ENCODE measurements around the gene FBXL4. TPM values are rescaled to one million over a fixed set of nuclear protein-coding genes. Genes with fewer than 3 reads are reported as not detected.
A peak's percentile ranks its signal among the peaks of the same experiment; 100 is the strongest.

The FBXL4 gene
- total and polyA plus RNA-seq, 2 of the 8 experiments (the other 6 are each of a cell fraction or from before 2014, with no cell fraction given), result 6.9 to 13.8 TPM

- no peaks in the 10 kb centered on the region for H3K79me1 ChIP-seq (ENCODE audit: low read depth, low read length)
- no peaks in the 10 kb centered on the region for H3K36me3 ChIP-seq (ENCODE audit: control insufficient read depth in 2 of 4, insufficient read depth in 4 of 4, low read length in 3 of 4)
- FAIRE-seq, result no peak
- H4K8ac ChIP-seq (ENCODE audit: extremely low read depth, insufficient read depth, low read length), result no peak overlapping the region
- H3K9ac ChIP-seq (replicated peaks in 1 of 4; ENCODE audit: extremely low read depth in 1 of 4, low read depth in 3 of 4, low read length in 3 of 4), result no peak overlapping the region
- H3K23ac ChIP-seq (ENCODE audit: insufficient read length), result no peak overlapping the region
- H3K9me3 ChIP-seq (ENCODE audit: insufficient read depth in 2 of 2, low read depth in 1 of 2, low read length in 1 of 2), result no peaks in the 10 kb centered on the region
- DNase-seq (ENCODE audit: low read depth in 1 of 2, low spot score in 2 of 2), result no peak
- no peak overlapping the region for H3K18ac ChIP-seq (ENCODE audit: extremely low read depth, low read length)
- no peaks in the 10 kb centered on the region; a peak in 1 of 7 replicates for H3K4me1 ChIP-seq (replicated peaks in 1 of 4; ENCODE audit: control insufficient read depth in 3 of 4, insufficient read depth in 4 of 4, low read length in 3 of 4)
- 0 out of 2 replicates have a peak overlapping the region, but pooled peaks have one; percentile 11 for H2BK12ac ChIP-seq (ENCODE audit: low read depth, low read length)
- no peak overlapping the region for H3K4me3 ChIP-seq (ENCODE audit: extremely low read depth in 1 of 4, insufficient read depth in 2 of 4, low read depth in 3 of 4, low read length in 4 of 4)
- H3K14ac ChIP-seq (ENCODE audit: insufficient read length), result no peak overlapping the region
- H4K5ac ChIP-seq (ENCODE audit: insufficient read length, low read depth, low read length), result no peak overlapping the region
- TF ChIP-seq KDM4A (IDR thresholded peaks at IDR 0.05; ENCODE audit: low read depth, low read length, severe bottlenecking) (no peak), SP1 (IDR thresholded peaks at IDR 0.05; ENCODE audit: low read depth, low read length) (no peak), GABPA (IDR thresholded peaks at IDR 0.05; ENCODE audit: borderline replicate concordance, insufficient read depth, low read length) (no peak), HDAC2 (IDR thresholded peaks at IDR 0.05; ENCODE audit: borderline replicate concordance in 1 of 2, low read depth in 2 of 2, low read length in 2 of 2) (no peak), HDAC6 (IDR thresholded peaks at IDR 0.05; ENCODE audit: low read depth, low read length) (no peak), SRF (IDR thresholded peaks at IDR 0.05; ENCODE audit: low read depth, low read length) (no peak), KDM5A (IDR thresholded peaks at IDR 0.05; ENCODE audit: low read length) (no peak), TAF1 (IDR thresholded peaks at IDR 0.05; ENCODE audit: low read depth, low read length) (no peak), POLR2A (IDR thresholded peaks at IDR 0.05; ENCODE audit: control extremely low read depth in 1 of 2, low read depth in 2 of 2, low read length in 2 of 2) (no peak)
- no peaks in the 10 kb centered on the region for H3K23me2 ChIP-seq (ENCODE audit: low read depth, low read length)
- H2BK20ac ChIP-seq (ENCODE audit: low read length), result no peak overlapping the region
- peak overlapping the region; percentile 72 for H2AFZ ChIP-seq (ENCODE audit: low read length)
- H4K91ac ChIP-seq (replicated peaks; ENCODE audit: insufficient read length, low read length), result no peak overlapping the region
- no peak overlapping the region for H3K56ac ChIP-seq (replicated peaks; ENCODE audit: insufficient read length, low read depth, low read length)
- H3K79me2 ChIP-seq (ENCODE audit: control insufficient read depth in 1 of 2, insufficient read depth in 2 of 2, low read length in 2 of 2), result no peaks in the 10 kb centered on the region
- H4K20me1 ChIP-seq (replicated peaks in 1 of 2; ENCODE audit: control insufficient read depth in 1 of 2, insufficient read depth in 2 of 2, low read length in 2 of 2), result no peaks in the 10 kb centered on the region
- no peak overlapping the region for H2BK120ac ChIP-seq (replicated peaks; ENCODE audit: low read depth, low read length)
- POLR2A ChIA-PET (ENCODE audit: partially characterized antibody), result no interaction called here
- H3K27ac ChIP-seq (ENCODE audit: low read depth, low read length), result no peak overlapping the region
- no peak overlapping the region; a peak in 1 of 4 replicates for H3K4me2 ChIP-seq (ENCODE audit: insufficient read depth in 1 of 2, low read depth in 2 of 2, low read length in 2 of 2)
- H3K4ac ChIP-seq (replicated peaks; ENCODE audit: insufficient read length, low read depth, low read length), result no peak overlapping the region
- H2BK15ac ChIP-seq (ENCODE audit: low read length), result no peak overlapping the region
- CTCF ChIA-PET (ENCODE audit: partially characterized antibody), result interaction anchor here (0.6 to 1.3 kb wide), 2 partner anchors 9 to 1424 kb away, joined by 3 to 5 read pairs; no protein-coding TSS in a partner anchor
- no peak overlapping the region for H2AK5ac ChIP-seq (ENCODE audit: low read depth, low read length)
- H2BK5ac ChIP-seq (ENCODE audit: low read depth, low read length), result no peak overlapping the region
- no peaks in the 10 kb centered on the region for H3K27me3 ChIP-seq (replicated peaks in 1 of 4; ENCODE audit: control insufficient read depth in 3 of 4, extremely low read depth in 1 of 4, insufficient read depth in 3 of 4, low read length in 3 of 4)
Measured at GRCh38 chr6:98971303-98971702, 23.6 kb upstream of the FBXL4 start.

Measured in H1 (cell line).